ENCODE results near the gene TOM1L1.
A peak's percentile ranks its signal among the peaks of the same experiment; 100 is the strongest.

The TOM1L1 gene

GRCh38 chr17:54900457-54901229 is at the start of gene TOM1L1:
TOM1L1 (plus strand) TSS chr17:54900852; CDS start chr17:54900866, 14 bp downstream.
- H3K27ac ChIP-seq: peak within 1 kb of the TSS; percentile 83

GRCh38 chr17:54859187-54859586 is 41.5 kb upstream of the TOM1L1 start:
- H2AFZ ChIP-seq: peak overlapping the region; percentile 65

More at GRCh38 chr17:54900457-54901229, at the start of gene TOM1L1:
- Histone ChIP-seq H3K36me3 (ENCODE audit: control insufficient read depth, insufficient read depth, low read length) (no peaks in the 10 kb centered on the region), H3K4me1 (peaks cover 25% of the 10 kb centered on the region), H3K27me3 (ENCODE audit: control insufficient read depth, insufficient read depth, low read length) (no peaks in the 10 kb centered on the region), H2AFZ (peak within 1 kb of the TSS; percentile 90), H3K79me2 (peaks cover 5% of the 10 kb centered on the region), H3K9ac (peak within 1 kb of the TSS; percentile 79), H3K4me3 (ENCODE audit: low read depth, low read length) (peak within 1 kb of the TSS; percentile 66), H3K9me3 (ENCODE audit: control insufficient read depth, low read length) (no peaks in the 10 kb centered on the region), H3K4me2 (ENCODE audit: low read length) (peak within 1 kb of the TSS; percentile 74)
- TF ChIP-seq CTCF (IDR thresholded peaks at IDR 0.05): peak; percentile 31

GRCh38 chr17:54860617-54861470 is 39.8 kb upstream of the TOM1L1 start:
- no peaks in the 10 kb centered on the region for H3K27me3 ChIP-seq (ENCODE audit: control insufficient read depth, insufficient read depth, low read length)
- H3K36me3 ChIP-seq (ENCODE audit: control insufficient read depth, insufficient read depth, low read length): no peaks in the 10 kb centered on the region
- no peak overlapping the region for H3K9ac ChIP-seq
- H3K9me3 ChIP-seq (ENCODE audit: control insufficient read depth, low read length): no peaks in the 10 kb centered on the region
- H2AFZ ChIP-seq: peak overlapping the region; percentile 51
- TF ChIP-seq CTCF (IDR thresholded peaks at IDR 0.05): no peak
- H3K4me3 ChIP-seq (ENCODE audit: low read depth, low read length): no peak overlapping the region
- peaks cover 52% of the 10 kb centered on the region for H3K4me1 ChIP-seq
- no peaks in the 10 kb centered on the region for H3K79me2 ChIP-seq
- H3K4me2 ChIP-seq (ENCODE audit: low read length): no peak overlapping the region
- peak overlapping the region; percentile 71 for H3K27ac ChIP-seq

More at GRCh38 chr17:54859187-54859586, 41.5 kb upstream of the TOM1L1 start:
- no peaks in the 10 kb centered on the region for H3K79me2 ChIP-seq
- H3K9ac ChIP-seq: no peak overlapping the region
- H3K4me2 ChIP-seq (ENCODE audit: low read length): no peak overlapping the region
- H3K9me3 ChIP-seq (ENCODE audit: control insufficient read depth, low read length): no peaks in the 10 kb centered on the region
- H3K4me1 ChIP-seq: peaks cover 38% of the 10 kb centered on the region
- H3K36me3 ChIP-seq (ENCODE audit: control insufficient read depth, insufficient read depth, low read length): no peaks in the 10 kb centered on the region
- H3K27ac ChIP-seq: peak overlapping the region; percentile 17
- TF ChIP-seq CTCF (IDR thresholded peaks at IDR 0.05): no peak
- no peaks in the 10 kb centered on the region for H3K27me3 ChIP-seq (ENCODE audit: control insufficient read depth, insufficient read depth, low read length)
- no peak overlapping the region for H3K4me3 ChIP-seq (ENCODE audit: low read depth, low read length)

GRCh38 chr17:54861471-54861983 is 39.1 kb upstream of the TOM1L1 start:
- Histone ChIP-seq H2AFZ (peak overlapping the region; percentile 47), H3K79me2 (no peaks in the 10 kb centered on the region), H3K9ac (no peak overlapping the region), H3K4me1 (peaks cover 52% of the 10 kb centered on the region), H3K27ac (peak overlapping the region; percentile 71), H3K27me3 (ENCODE audit: control insufficient read depth, insufficient read depth, low read length) (no peaks in the 10 kb centered on the region), H3K4me2 (ENCODE audit: low read length) (no peak overlapping the region), H3K9me3 (ENCODE audit: control insufficient read depth, low read length) (no peaks in the 10 kb centered on the region), H3K4me3 (ENCODE audit: low read depth, low read length) (no peak overlapping the region), H3K36me3 (ENCODE audit: control insufficient read depth, insufficient read depth, low read length) (no peaks in the 10 kb centered on the region)
- no peak for TF ChIP-seq CTCF (IDR thresholded peaks at IDR 0.05)

Measured in parathyroid adenoma (tissue), 2 donors.